Right lobe of liver (tissue), 6 donors: Measurements from ENCODE around the gene KY. TPM values are rescaled to one million over a fixed set of nuclear protein-coding genes. Genes with fewer than 3 reads are reported as not detected.

Experiments used
- ATAC-seq, 4 donors: fragments of 200-7000 bp; cut with Tn5 transposase; one replicate each; pipeline ENCODE4 v1.9.1; 2020; ENCODE audit warnings: mild to moderate bottlenecking in 4 of 4, moderate library complexity in 4 of 4
- DNase-seq, 3 donors: peaks; one replicate each; pipeline ENCODE4 v3.0.0-alpha.2; 2020
- H3K27ac ChIP-seq, 3 donors: fragments of 200-600 bp; one replicate each; pipeline ENCODE4 v1.8.0; 2022
- H3K27me3 ChIP-seq, 2 donors: fragments of 200-600 bp; one replicate each; pipeline ENCODE4 v1.8.0; 2022
- H3K36me3 ChIP-seq, 4 donors: fragments of 200-600 bp; sonication (generic) in 1 of 4; one replicate each; pipeline versions ENCODE4 v1.5.1 to v1.8.0; 2017 to 2022; ENCODE audit warnings: control low read depth in 1 of 4
- H3K4me1 ChIP-seq, 4 donors: fragments of 200-600 bp; sonication (generic) in 1 of 4; one replicate each; pipeline versions ENCODE4 v1.5.1 to v1.8.0; 2017 to 2022; ENCODE audit warnings: control low read depth in 1 of 4
- H3K4me3 ChIP-seq, 3 donors: fragments of 200-600 bp; one replicate each; pipeline ENCODE4 v1.8.0; 2022
- H3K9me3 ChIP-seq, 4 donors: fragments of 200-600 bp; sonication (generic) in 1 of 4; one replicate each; pipeline versions ENCODE4 v1.5.1 to v1.8.0; 2017 to 2022; ENCODE audit warnings: control low read depth in 1 of 4
- CTCF ChIP-seq, 4 donors: fragments of 200-600 bp in 3 of 4; fragments of 450-650 bp in 1 of 4; IDR thresholded peaks; one replicate each; pipeline versions ENCODE4 v1.5.1 to v1.8.0; 2016 to 2022; ENCODE audit warnings: antibody characterized with exemption in 4 of 4, mild to moderate bottlenecking in 2 of 4
- POLR2A ChIP-seq: fragments of 450-650 bp; IDR thresholded peaks from one replicate; pipeline ENCODE4 v1.6.1; 2017; ENCODE audit warnings: antibody characterized with exemption, mild to moderate bottlenecking
- WGBS: methylation state at CpG from one replicate; pipeline ENCODE4 v1.1.6; 2018; ENCODE audit warnings: low coverage, low lambda C conversion rate; ENCODE audit not compliant: insufficient coverage; ENCODE audit errors: missing lambda C conversion rate; 5-methylcytosine and 5-hydroxymethylcytosine counted together
- intact Hi-C, 2 donors: fragments of 100-400 bp; cut with DNase I; formaldehyde crosslinking; loops; one replicate each; pipeline versions ENCODE4 v1.11.2 to v1.14.1; 2022
- total RNA-seq, 6 experiments: library from RNA; depleted of rRNA in 2 of 6; stranded (reverse); fragments of >200 nt in 2 of 6; fragmentation: NEBNext Ultra II Directional in 3 of 6; extraction: Animal tissue kit (Norgen Biotek cat#: 25700) in 3 of 6; gene quantifications; one replicate each; pipeline versions ENCODE4 v1.1.0 to v1.2.4, GENCODE V29; 2016 to 2023
- donor health status: DM: no; HTN: yes; CAD: no.
- donor health status: DM: no; HTN: no; CAD: no.
- donor health status: DM: no; HTN: no; CAD: no.
- donor health status: DM: no; HTN: yes; CAD: no.
- donor health status: DM: no; HTN: yes; CAD: no.

The KY gene
- total RNA-seq, 6 experiments from 2014 or later, result not detected

- no peaks in the 10 kb centered on the region for H3K4me1 ChIP-seq
- no peak overlapping the region for H3K4me3 ChIP-seq
- no peaks in the 10 kb centered on the region for H3K27me3 ChIP-seq
- H3K36me3 ChIP-seq, result no peaks in the 10 kb centered on the region
- intact Hi-C loops, result no loop called here
- H3K27ac ChIP-seq, result no peak overlapping the region
- ATAC-seq, result no peak
- DNase-seq, result no peak
- 87% methylated on average over 5 of the region's 6 CpGs for whole genome bisulfite sequencing
- no peaks in the 10 kb centered on the region for H3K9me3 ChIP-seq
- no peak for TF ChIP-seq POLR2A
- TF ChIP-seq CTCF (IDR thresholded peaks at IDR 0.05), result no peak
Observed at GRCh38 chr3:134613006-134613520, 37.8 kb downstream of the KY start.

DNA sequence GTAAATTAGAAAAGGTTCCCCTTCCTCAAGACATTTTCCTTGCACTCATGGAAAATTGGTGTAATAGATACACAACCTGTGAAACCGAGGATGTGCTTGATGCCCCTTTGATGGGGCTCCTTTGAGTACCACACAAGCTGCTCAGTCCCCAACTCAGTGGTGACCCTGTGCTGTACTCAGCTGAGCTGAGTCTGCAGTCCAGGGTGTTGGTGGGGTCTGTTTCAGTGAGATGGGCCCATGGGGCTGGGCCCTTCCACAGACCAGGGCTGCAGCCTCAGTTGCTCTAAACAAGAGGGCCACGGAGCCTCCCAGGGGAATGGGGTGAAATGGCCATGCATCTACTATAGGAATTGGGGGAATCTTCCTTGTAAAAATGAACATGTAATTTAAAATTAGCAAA, 39.3 kb downstream of the KY start:
- Histone ChIP-seq H3K27ac (no peak overlapping the region), H3K9me3 (no peaks in the 10 kb centered on the region), H3K4me3 (no peak overlapping the region), H3K4me1 (no peaks in the 10 kb centered on the region), H3K36me3 (no peaks in the 10 kb centered on the region), H3K27me3 (no peaks in the 10 kb centered on the region)
- no peak for ATAC-seq
- TF ChIP-seq CTCF (IDR thresholded peaks at IDR 0.05) (no peak), POLR2A (no peak)
- no peak for DNase-seq
- 57% methylated on average over 1 of the region's 2 CpGs for WGBS
- intact Hi-C loops, result no loop called here

GRCh38 chr3:134610432-134611385, 40.1 kb downstream of the KY start:
- TF ChIP-seq CTCF (IDR thresholded peaks at IDR 0.05), result no peak
- Histone ChIP-seq H3K4me3 (no peak overlapping the region), H3K27me3 (no peaks in the 10 kb centered on the region), H3K4me1 (no peaks in the 10 kb centered on the region), H3K27ac (no peak overlapping the region), H3K36me3 (no peaks in the 10 kb centered on the region), H3K9me3 (no peaks in the 10 kb centered on the region)
- DNase-seq (no peak), ATAC-seq (no peak)
- intact Hi-C loops, result no loop called here
- WGBS, result 69% methylated on average over 5 of the region's 11 CpGs

GRCh38 chr3:134609821-134610431, 40.9 kb downstream of the KY start:
- no peaks in the 10 kb centered on the region for H3K4me1 ChIP-seq
- intact Hi-C loops, result loop anchor here in 1 of 2 donors (10.0 kb wide), 1 partner anchor 145 kb away; no protein-coding TSS in a partner anchor
- no CpG with 5 or more reads among the region's 10 CpGs for WGBS
- ATAC-seq (no peak), DNase-seq (no peak)
- H3K27me3 ChIP-seq, result no peaks in the 10 kb centered on the region
- H3K36me3 ChIP-seq, result no peaks in the 10 kb centered on the region
- no peaks in the 10 kb centered on the region for H3K9me3 ChIP-seq
- TF ChIP-seq CTCF (IDR thresholded peaks at IDR 0.05) (no peak), POLR2A (no peak)
- no peak overlapping the region for H3K27ac ChIP-seq
- H3K4me3 ChIP-seq, result no peak overlapping the region
